ENCODE results near the gene QRFP.
"Not testable (repeated sequence)": the region's sequence is repeated elsewhere in the genome, so short reads cannot be mapped to it uniquely, and the experiment has no call there.

Gene QRFP

DNA sequence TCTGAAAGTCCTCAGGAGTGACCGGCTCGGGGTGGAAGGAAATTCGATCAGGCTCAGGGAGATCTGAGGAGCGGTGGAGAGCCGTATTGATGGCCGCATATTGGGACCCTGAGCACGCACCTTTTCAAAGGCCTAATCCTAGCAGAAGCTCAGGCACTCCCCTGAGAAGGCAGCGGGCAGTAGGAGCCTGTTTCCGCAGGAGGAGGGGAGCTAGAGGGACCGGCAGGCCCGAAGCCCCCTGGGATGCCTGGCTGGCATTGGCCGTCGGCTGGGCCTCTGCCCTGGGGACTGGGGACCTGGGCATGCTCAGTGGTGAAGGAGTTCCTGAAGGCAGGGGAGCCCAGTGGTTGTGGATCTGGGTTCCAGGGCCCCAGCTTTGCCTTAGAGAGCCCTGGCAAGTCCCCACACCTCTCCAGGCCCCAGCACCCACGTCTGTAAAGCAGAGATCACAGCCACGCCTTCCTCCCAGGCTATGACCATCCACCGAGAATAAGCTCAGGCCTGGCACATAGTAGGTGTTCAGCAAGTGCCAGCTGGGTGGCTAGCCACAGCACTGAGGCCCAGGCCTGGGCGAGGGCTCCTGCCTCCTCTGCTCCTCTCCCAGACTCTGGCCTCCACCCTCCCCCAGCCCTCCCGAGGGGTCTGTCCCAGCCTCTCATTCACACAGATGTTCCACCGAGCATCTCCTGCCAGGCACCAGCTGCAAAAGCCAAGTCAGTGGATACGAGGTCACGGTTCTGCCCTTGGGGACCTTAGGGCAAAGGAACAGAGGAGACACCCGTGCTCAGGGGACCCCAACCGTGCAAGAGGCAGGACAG lies 17.2 kb upstream of the QRFP start:
- Histone ChIP-seq H3K4me3 (IDR thresholded peaks at IDR 0.05; ENCODE audit: insufficient read depth, low read depth, low read length) (no peak overlapping the region), H3K27ac (no peak overlapping the region), H3K79me2 (ENCODE audit: insufficient read depth, low read depth) (no peaks in the 10 kb centered on the region), H3K27me3 (ENCODE audit: insufficient read depth, low read depth) (peaks cover 90% of the 10 kb centered on the region), H3K9ac (no peak overlapping the region), H3K4me2 (no peak overlapping the region), H3K4me1 (ENCODE audit: low read depth, poor library complexity, severe bottlenecking) (no peaks in the 10 kb centered on the region), H4K20me1 (ENCODE audit: insufficient read depth) (no peaks in the 10 kb centered on the region), H2AFZ (ENCODE audit: low read depth) (no peak overlapping the region), H3K36me3 (ENCODE audit: insufficient read depth) (no peaks in the 10 kb centered on the region)
- TF ChIP-seq CTCF (conservative IDR thresholded peaks at IDR 0.05; ENCODE audit: low read depth, low read length), result no peak

DNA sequence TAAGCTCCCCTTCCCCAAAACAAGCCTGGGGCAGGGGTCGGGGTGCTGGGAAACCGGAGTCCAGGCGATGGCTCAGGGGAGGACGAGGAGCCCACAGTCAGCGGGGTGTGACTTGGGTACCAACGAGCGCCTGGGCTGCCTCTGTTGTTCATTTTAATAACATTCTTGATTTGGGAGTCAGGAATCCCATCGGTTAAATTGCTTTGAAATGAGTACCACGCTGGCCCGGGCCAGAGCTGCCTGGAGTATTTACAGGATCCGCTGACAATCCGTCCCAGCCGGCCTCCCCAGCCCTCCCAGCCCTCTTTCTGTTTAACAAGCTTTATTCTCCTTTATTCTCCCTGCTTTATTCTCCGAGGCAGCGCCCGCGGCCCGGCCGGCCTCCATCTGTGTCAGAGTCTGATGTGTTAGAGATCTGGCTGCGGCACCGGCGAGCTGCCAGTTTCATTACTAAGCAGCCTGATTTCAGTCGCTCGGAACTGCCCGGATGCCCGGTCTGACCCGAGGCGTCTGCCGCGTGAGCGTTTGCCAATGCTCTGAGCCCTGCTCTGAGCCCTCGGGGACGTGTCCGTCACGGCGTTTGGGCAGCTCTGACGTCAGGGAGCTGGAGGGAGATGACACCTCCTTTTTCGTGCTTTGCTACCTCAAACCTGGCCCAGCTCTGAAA lies 16.5 kb upstream of the QRFP start:
- H3K4me1 ChIP-seq (ENCODE audit: low read depth, poor library complexity, severe bottlenecking), result no peaks in the 10 kb centered on the region
- H3K4me3 ChIP-seq (IDR thresholded peaks at IDR 0.05; ENCODE audit: insufficient read depth, low read depth, low read length), result no peak overlapping the region
- H3K36me3 ChIP-seq (ENCODE audit: insufficient read depth), result no peaks in the 10 kb centered on the region
- H2AFZ ChIP-seq (ENCODE audit: low read depth), result no peak overlapping the region
- TF ChIP-seq CTCF (conservative IDR thresholded peaks at IDR 0.05; ENCODE audit: low read depth, low read length), result no peak
- no peak overlapping the region for H3K27ac ChIP-seq
- no peak overlapping the region for H3K9ac ChIP-seq
- no peaks in the 10 kb centered on the region for H4K20me1 ChIP-seq (ENCODE audit: insufficient read depth)
- no peaks in the 10 kb centered on the region for H3K79me2 ChIP-seq (ENCODE audit: insufficient read depth, low read depth)
- no peak overlapping the region for H3K4me2 ChIP-seq
- H3K27me3 ChIP-seq (ENCODE audit: insufficient read depth, low read depth), result peaks cover 90% of the 10 kb centered on the region

- H2AFZ ChIP-seq (ENCODE audit: low read depth), result no peak overlapping the region
- no peak overlapping the region for H3K9ac ChIP-seq
- TF ChIP-seq CTCF (conservative IDR thresholded peaks at IDR 0.05; ENCODE audit: low read depth, low read length), result no peak
- no peaks in the 10 kb centered on the region for H4K20me1 ChIP-seq (ENCODE audit: insufficient read depth)
- no peak overlapping the region for H3K27ac ChIP-seq
- no peaks in the 10 kb centered on the region for H3K79me2 ChIP-seq (ENCODE audit: insufficient read depth, low read depth)
- H3K4me2 ChIP-seq, result no peak overlapping the region
- H3K27me3 ChIP-seq (ENCODE audit: insufficient read depth, low read depth), result peaks cover 87% of the 10 kb centered on the region
- no peaks in the 10 kb centered on the region for H3K4me1 ChIP-seq (ENCODE audit: low read depth, poor library complexity, severe bottlenecking)
- H3K36me3 ChIP-seq (ENCODE audit: insufficient read depth), result no peaks in the 10 kb centered on the region
- no peak overlapping the region for H3K4me3 ChIP-seq (IDR thresholded peaks at IDR 0.05; ENCODE audit: insufficient read depth, low read depth, low read length)
Measured at GRCh38 chr9:130911254-130912049, 14.8 kb upstream of the QRFP start.

GRCh38 chr9:130910670-130911069 lies 14.1 kb upstream of the QRFP start:
- not testable (repeated sequence) for H2AFZ ChIP-seq (ENCODE audit: low read depth); H3K4me1 ChIP-seq (ENCODE audit: low read depth, poor library complexity, severe bottlenecking); H3K27ac ChIP-seq; H3K4me3 ChIP-seq (IDR thresholded peaks at IDR 0.05; ENCODE audit: insufficient read depth, low read depth, low read length); H3K9ac ChIP-seq; H3K79me2 ChIP-seq (ENCODE audit: insufficient read depth, low read depth); H3K36me3 ChIP-seq (ENCODE audit: insufficient read depth); H4K20me1 ChIP-seq (ENCODE audit: insufficient read depth); H3K4me2 ChIP-seq
- peaks cover 87% of the 10 kb centered on the region for H3K27me3 ChIP-seq (ENCODE audit: insufficient read depth, low read depth)

DNA sequence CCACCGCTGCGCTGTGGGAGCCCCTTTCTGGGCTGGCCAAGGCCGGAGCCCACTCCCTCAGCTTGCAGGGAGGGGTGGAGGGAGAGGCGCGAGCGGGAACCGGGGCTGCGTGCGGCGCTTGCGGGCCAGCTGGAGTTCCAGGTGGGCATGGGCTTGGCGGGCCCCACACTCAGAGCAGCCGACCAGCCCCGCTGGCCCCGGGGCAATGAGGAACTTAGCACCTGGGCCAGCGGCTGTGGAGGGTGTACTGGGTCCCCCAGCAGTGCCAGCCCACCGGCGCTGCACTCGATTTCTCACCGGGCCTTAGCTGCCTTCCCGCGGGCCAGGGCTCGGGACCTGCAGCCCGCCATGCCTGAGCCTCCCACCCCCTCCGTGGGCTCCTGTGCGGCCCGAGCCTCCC lies 13.4 kb upstream of the QRFP start:
- not testable (repeated sequence) for H3K36me3 ChIP-seq (ENCODE audit: insufficient read depth); H3K4me1 ChIP-seq (ENCODE audit: low read depth, poor library complexity, severe bottlenecking); H3K4me2 ChIP-seq; H4K20me1 ChIP-seq (ENCODE audit: insufficient read depth); H3K9ac ChIP-seq; H3K4me3 ChIP-seq (IDR thresholded peaks at IDR 0.05; ENCODE audit: insufficient read depth, low read depth, low read length); H3K79me2 ChIP-seq (ENCODE audit: insufficient read depth, low read depth); H2AFZ ChIP-seq (ENCODE audit: low read depth); H3K27ac ChIP-seq
- peaks cover 87% of the 10 kb centered on the region for H3K27me3 ChIP-seq (ENCODE audit: insufficient read depth, low read depth)
